ENCODE measurements around the gene CCDC70. TPM values are rescaled to one million over a fixed set of nuclear protein-coding genes. Genes with fewer than 3 reads are reported as not detected.

Gene CCDC70
- total and polyA plus RNA-seq, 4 donors, result 0.36 TPM; not detected in 3

DNA sequence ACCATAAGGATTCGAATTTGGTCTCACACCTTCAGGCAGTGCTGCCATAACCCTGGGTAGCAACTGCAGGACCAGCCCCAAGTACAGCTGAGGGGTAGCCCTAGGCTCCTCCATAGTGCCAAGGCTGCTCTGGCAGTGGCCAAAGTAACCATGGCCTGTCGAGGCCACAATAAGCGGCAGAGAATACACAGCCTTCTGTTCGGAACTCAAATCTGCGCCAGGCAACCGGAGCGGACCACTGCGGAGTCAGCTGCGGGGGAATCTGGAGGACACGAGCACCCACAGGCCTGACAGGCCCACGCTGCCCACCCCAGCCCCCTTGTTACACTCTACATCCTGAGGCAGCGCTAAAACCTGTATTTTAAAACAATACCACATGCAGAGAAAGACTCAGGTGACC is 48.7 kb downstream of the CCDC70 start:
- Histone ChIP-seq H3K9ac (ENCODE audit: low read depth in 1 of 2, low read length in 2 of 2) (no peak overlapping the region), H3K27me3 (ENCODE audit: control insufficient read depth in 4 of 4, insufficient read depth in 4 of 4, low read length in 3 of 4) (no peaks in the 10 kb centered on the region), H3K4me3 (ENCODE audit: low read depth in 1 of 3, low read length in 3 of 3) (no peak overlapping the region), H3K36me3 (ENCODE audit: control insufficient read depth in 4 of 4, insufficient read depth in 3 of 4, low read depth in 1 of 4, low read length in 3 of 4) (peaks cover 0 to 6% (median 4%) of the 10 kb centered on the region in 4 donors), H3K27ac (ENCODE audit: low read depth in 1 of 2, low read length in 2 of 2) (no peak overlapping the region), H3K9me3 (ENCODE audit: control insufficient read depth in 4 of 4, low read length in 3 of 4) (no peaks in the 10 kb centered on the region), H3K4me1 (ENCODE audit: control insufficient read depth in 4 of 4, insufficient read depth in 4 of 4, low read length in 3 of 4) (peaks cover 3 to 15% (median 10%) of the 10 kb centered on the region in 4 donors)
- peak; percentile 28 for DNase-seq (ENCODE audit: low spot score)
- 95% methylated on average over 12 of the region's 12 CpGs for WGBS
- TF ChIP-seq YY1 (IDR thresholded peaks at IDR 0.05) (no peak), NR2F2 (IDR thresholded peaks at IDR 0.05) (no peak), RAD21 (IDR thresholded peaks at IDR 0.05) (no peak), JUND (IDR thresholded peaks at IDR 0.05) (no peak), FOXA1 (IDR thresholded peaks at IDR 0.05) (no peak), TAF1 (conservative IDR thresholded peaks at IDR 0.05) (no peak), HNF4G (IDR thresholded peaks at IDR 0.05) (no peak), FOXA2 (IDR thresholded peaks at IDR 0.05) (no peak), HNF4A (conservative IDR thresholded peaks at IDR 0.05) (no peak), RXRA (IDR thresholded peaks at IDR 0.05) (no peak), EGR1 (IDR thresholded peaks at IDR 0.05; ENCODE audit: low read depth in 2 of 2) (no peak), GABPA (IDR thresholded peaks at IDR 0.05 in 1 of 2, conservative IDR thresholded peaks at IDR 0.05 in 1 of 2) (no peak), SP1 (IDR thresholded peaks at IDR 0.05) (no peak)
- TF ChIP-seq, protein P1, sequence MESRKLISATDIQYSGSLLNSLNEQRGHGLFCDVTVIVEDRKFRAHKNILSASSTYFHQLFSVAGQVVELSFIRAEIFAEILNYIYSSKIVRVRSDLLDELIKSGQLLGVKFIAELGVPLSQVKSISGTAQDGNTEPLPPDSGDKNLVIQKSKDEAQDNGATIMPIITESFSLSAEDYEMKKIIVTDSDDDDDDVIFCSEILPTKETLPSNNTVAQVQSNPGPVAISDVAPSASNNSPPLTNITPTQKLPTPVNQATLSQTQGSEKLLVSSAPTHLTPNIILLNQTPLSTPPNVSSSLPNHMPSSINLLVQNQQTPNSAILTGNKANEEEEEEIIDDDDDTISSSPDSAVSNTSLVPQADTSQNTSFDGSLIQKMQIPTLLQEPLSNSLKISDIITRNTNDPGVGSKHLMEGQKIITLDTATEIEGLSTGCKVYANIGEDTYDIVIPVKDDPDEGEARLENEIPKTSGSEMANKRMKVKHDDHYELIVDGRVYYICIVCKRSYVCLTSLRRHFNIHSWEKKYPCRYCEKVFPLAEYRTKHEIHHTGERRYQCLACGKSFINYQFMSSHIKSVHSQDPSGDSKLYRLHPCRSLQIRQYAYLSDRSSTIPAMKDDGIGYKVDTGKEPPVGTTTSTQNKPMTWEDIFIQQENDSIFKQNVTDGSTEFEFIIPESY (IDR thresholded peaks at IDR 0.05), result no peak
- TF ChIP-seq, protein P2, sequence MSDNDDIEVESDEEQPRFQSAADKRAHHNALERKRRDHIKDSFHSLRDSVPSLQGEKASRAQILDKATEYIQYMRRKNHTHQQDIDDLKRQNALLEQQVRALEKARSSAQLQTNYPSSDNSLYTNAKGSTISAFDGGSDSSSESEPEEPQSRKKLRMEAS (IDR thresholded peaks at IDR 0.05), result no peak
- TF ChIP-seq, protein P3, sequence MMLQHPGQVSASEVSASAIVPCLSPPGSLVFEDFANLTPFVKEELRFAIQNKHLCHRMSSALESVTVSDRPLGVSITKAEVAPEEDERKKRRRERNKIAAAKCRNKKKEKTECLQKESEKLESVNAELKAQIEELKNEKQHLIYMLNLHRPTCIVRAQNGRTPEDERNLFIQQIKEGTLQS (IDR thresholded peaks at IDR 0.05), result no peak
- TF ChIP-seq, protein P4, sequence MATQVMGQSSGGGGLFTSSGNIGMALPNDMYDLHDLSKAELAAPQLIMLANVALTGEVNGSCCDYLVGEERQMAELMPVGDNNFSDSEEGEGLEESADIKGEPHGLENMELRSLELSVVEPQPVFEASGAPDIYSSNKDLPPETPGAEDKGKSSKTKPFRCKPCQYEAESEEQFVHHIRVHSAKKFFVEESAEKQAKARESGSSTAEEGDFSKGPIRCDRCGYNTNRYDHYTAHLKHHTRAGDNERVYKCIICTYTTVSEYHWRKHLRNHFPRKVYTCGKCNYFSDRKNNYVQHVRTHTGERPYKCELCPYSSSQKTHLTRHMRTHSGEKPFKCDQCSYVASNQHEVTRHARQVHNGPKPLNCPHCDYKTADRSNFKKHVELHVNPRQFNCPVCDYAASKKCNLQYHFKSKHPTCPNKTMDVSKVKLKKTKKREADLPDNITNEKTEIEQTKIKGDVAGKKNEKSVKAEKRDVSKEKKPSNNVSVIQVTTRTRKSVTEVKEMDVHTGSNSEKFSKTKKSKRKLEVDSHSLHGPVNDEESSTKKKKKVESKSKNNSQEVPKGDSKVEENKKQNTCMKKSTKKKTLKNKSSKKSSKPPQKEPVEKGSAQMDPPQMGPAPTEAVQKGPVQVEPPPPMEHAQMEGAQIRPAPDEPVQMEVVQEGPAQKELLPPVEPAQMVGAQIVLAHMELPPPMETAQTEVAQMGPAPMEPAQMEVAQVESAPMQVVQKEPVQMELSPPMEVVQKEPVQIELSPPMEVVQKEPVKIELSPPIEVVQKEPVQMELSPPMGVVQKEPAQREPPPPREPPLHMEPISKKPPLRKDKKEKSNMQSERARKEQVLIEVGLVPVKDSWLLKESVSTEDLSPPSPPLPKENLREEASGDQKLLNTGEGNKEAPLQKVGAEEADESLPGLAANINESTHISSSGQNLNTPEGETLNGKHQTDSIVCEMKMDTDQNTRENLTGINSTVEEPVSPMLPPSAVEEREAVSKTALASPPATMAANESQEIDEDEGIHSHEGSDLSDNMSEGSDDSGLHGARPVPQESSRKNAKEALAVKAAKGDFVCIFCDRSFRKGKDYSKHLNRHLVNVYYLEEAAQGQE (IDR thresholded peaks at IDR 0.05), result no peak
- TF ChIP-seq, protein P5, sequence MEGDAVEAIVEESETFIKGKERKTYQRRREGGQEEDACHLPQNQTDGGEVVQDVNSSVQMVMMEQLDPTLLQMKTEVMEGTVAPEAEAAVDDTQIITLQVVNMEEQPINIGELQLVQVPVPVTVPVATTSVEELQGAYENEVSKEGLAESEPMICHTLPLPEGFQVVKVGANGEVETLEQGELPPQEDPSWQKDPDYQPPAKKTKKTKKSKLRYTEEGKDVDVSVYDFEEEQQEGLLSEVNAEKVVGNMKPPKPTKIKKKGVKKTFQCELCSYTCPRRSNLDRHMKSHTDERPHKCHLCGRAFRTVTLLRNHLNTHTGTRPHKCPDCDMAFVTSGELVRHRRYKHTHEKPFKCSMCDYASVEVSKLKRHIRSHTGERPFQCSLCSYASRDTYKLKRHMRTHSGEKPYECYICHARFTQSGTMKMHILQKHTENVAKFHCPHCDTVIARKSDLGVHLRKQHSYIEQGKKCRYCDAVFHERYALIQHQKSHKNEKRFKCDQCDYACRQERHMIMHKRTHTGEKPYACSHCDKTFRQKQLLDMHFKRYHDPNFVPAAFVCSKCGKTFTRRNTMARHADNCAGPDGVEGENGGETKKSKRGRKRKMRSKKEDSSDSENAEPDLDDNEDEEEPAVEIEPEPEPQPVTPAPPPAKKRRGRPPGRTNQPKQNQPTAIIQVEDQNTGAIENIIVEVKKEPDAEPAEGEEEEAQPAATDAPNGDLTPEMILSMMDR (IDR thresholded peaks at IDR 0.05; ENCODE audit: low read depth, low read length, missing input control), result no peak

Measured in liver (tissue), 9 donors.